GM18873 (cell line): ENCODE measurements around the gene RIMBP2.

Experiments used
- ATAC-seq: cut with Tn5 transposase; IDR thresholded peaks from one replicate; pipeline ENCODE4 v1.9.1; 2021; ENCODE audit warnings: mild to moderate bottlenecking, moderate library complexity, moderate number of reproducible peaks; ENCODE audit not compliant: unreplicated experiment, low FRiP score

The RIMBP2 gene

GRCh38 chr12:130357729-130358330 lies 358.3 kb downstream of the RIMBP2 start:
- ATAC-seq: no peak

- ATAC-seq: no peak
Measured at GRCh38 chr12:130357241-130357640, 358.9 kb downstream of the RIMBP2 start.

- no peak for ATAC-seq
Measured at GRCh38 chr12:130356222-130356621, 359.9 kb downstream of the RIMBP2 start.

GRCh38 chr12:130354407-130354806 lies 361.7 kb downstream of the RIMBP2 start:
- ATAC-seq: no peak

- no peak for ATAC-seq
Measured at GRCh38 chr12:130353081-130353480, 363.0 kb downstream of the RIMBP2 start.

DNA sequence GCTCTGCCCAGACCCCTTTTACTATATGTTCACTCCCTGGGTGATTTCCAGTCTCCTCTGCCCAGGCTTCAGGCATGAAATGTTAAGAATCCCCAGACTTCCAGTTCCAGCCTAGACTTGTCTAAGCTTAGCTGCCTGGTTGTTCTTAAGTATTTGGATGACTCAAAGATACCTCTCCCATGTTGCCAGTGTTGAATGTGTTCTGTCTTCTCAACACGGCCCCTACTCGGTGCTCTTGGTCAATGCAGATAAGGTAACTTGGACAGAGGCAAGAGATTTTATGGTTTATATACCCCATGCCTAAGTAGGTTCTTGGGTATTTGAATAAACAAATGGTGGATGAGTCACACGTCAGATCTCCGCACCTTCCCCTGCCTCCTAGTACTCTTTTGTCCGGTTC lies 364.8 kb downstream of the RIMBP2 start:
- no peak for ATAC-seq

DNA sequence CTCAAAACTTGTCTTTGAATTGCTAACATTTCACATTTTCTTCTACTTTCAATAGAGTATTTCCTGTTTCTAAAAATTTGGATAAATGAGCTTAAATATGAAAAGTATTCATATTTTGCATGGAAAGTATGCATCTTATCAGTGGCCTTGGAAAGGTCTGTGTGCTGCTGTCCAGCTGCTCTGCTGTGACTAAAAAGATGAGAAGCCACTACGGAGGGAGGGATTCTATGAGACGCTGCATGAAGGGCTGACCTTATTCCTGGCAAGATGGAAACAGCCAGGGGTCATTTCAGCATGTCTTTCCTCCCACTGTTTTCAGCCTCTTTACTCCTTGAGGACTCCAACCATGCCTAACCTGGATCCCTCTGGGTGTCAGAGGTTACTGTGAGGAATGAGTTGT lies 365.4 kb downstream of the RIMBP2 start:
- ATAC-seq: no peak

GRCh38 chr12:130347588-130347987 lies 368.5 kb downstream of the RIMBP2 start:
- no peak for ATAC-seq
